ENCODE measurements around the gene CNTLN.
"Not testable (repeated sequence)": the region's sequence is repeated elsewhere in the genome, so short reads cannot be mapped to it uniquely, and the experiment has no call there.

Gene CNTLN

DNA sequence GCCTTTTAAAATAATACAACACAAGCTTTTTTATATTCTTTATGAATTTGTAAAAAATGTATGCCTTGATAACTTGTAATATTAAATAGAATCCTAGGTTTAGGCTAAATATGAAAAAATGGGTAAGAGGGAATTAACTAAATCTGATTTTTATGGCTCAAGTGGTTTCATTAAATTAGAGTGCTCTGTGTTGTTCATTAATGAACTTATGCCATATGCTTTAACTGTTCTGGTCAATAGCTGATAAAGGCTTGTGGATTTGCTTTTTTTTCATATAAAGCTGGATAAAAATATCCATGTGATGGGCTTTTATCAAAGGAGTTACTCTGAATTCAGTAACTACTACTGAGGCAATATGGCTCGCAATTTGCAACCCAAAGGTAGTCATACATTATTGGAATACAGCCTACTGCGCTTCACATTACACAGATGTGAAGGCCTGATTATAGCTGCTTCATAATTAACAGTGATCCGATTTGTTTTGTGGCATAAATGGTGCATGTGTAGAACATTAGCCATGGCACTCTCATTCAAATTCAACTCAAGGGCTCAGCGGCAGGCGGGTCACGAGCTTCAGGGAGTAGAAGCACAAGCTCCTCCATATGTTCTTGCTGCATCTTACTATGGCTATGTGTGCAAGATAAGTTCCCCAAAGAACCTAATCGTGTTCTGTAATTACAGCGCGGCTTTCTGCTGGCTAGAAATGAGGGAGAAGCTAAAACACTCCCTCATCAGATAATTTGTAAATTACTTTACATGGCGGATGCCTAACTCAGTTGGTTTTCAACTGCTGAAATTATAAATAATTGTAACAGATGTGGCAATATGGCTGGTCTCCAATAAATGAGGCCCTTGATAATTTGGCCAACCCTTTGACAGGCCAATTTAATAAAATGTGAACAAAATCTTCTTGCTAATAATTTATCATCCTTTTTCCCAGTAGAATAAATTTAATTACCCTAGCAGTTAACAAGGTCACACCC, 188.3 kb downstream of the CNTLN start:
- ATAC-seq, result no peak

DNA sequence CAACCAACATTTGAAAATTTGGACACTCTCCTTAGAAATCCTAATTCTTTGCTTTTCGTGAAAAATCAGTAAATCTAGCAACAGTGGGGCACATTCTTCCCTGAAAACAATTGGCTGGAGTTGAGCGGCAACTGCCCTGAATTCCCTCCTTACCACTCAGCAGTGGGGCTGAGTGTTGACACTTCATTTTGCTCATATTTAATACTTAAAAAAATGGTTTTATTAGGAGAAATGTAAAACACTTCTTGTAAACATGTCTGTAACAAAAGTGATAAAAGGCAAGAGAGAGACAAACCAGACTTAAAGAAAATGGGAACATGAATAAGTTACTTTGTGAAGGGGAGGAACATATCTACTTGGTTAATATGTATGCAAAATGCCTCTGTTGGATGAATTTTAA, 193.5 kb downstream of the CNTLN start:
- ATAC-seq, result no peak

DNA sequence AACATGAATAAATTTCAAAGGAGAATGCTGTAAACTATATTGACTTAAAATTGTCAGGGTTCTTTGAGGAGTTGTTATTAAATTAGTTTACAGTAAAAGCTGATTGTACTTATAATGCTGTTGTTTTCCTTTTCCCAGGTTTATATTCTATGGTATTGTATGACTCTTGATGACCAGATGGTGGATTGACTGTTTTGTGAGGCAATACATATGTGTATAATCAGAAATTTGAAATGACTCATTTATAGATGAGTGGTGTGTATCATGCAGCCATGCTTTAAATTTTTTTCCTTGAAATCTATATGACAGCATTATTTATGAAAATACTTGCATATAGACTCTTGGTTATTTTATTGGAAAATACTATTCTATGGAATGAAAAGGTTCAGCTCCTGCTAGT, 195.3 kb downstream of the CNTLN start:
- ATAC-seq, result no peak

DNA sequence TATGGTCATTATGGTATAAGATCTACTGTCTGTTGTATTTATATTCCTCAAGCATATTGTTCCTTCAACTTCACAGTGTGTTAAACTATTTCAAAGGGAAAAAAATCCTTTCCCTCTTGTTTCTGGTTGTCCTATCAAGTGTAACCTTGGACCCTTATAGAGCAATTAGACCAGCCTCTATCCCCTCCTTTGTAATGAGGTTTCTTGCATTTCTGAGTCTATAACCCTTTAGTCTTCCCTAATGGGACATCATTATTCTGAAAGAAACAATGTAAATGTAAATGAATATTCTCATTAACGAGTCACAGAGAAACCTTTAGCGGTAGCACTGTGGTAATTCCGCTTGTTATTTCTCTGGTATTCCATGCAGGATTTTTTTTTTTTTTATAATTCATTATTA, 197.3 kb downstream of the CNTLN start:
- ATAC-seq, result no peak

DNA sequence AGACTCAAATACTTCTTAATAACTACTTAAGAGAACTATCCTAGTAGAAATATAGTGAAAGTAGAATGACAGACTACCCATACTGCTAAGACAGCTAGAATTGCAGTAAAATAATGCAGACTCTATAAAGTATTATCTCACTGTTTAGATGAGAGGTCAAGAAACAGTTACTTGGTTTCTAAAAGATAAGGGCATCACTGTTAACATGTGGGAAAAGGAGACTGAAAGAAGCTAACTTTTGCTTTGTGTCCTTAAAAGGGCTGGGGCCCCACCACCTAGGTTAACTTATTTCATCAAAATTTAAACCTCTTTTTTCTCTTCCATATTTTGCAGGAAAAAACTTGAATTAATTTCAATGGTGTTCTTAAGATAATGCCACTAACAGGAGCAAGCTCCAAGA, 204.3 kb downstream of the CNTLN start:
- ATAC-seq, result no peak

DNA sequence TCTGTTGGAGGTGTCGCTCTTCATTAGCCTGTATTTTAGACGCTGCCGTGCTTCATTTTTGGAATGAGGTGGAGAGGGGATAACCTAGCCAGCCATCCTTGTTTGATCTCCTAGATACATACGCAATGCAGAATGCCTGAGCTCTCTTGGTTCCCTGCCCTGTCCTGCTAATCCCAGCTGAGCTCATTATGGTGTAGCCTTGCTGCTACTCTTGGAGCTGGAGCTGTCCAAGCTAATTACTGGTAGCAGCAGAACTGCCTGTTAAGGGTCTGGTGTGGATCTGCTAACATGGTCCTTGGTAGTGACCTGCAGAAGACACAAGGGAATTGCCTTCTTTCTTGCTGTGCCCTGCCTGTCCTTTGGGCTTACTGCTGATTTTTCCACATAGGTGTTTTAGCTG, 207.9 kb downstream of the CNTLN start:
- no peak for ATAC-seq

DNA sequence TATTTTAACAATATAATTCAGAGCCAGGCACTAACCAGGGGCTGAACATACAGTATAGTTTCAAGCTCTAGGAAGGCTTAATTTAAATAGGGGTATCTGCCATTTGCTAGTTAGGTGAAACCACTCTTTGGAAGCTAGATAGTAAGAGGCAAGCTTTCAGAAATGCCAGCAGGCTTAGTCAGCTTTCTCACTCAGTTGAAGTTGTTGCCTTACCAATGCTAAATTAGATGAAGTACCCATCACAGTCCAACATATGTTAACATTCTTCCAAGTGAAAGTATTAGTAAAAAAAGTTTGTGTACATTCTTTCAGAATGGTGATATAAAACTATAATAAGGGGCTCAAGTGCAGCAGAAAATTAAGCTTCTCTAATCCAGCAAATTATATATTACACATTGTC, 215.0 kb downstream of the CNTLN start:
- ATAC-seq, result no peak

- not testable (repeated sequence) for ATAC-seq
Measured at GRCh38 chr9:17354006-17354405, 219.2 kb downstream of the CNTLN start.

DNA sequence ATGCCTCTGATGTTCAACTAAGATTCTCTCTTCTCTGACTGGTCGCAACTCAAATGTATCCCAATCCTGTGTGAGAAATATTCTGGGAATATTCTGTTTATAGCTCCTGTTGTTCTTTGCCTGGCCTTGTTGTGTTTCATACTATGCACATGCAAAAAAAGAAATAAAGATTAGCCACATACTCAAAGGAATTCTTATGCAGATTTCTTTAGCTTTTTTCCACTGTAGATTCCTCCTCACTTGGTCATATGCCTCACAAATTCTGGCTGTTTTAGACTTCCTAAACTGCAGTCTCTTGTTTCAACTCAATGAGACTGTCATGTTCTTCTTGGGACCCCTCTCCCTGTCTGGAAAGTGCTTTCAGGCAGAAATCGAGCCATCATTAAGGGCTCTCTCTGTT, 226.5 kb downstream of the CNTLN start:
- no peak for ATAC-seq

DNA sequence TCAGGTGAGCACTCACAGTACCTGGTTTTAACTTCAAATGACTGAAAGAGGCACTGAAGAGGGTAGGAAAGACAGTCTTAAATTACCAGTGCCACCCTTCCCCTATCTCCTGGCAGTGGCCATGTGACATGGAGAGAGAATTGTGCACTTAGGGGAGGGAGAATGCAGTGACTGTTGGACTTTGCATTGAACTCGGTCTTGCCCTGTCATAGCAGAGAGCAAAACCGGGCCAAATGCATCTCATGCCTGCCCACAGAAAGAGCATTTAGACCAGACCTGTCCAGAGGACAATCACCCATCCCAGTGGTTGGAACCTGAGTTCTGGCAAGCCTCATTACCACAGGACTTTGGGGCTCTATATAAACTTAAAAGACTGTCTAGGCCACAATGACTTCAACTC, 232.2 kb downstream of the CNTLN start:
- no peak for ATAC-seq

DNA sequence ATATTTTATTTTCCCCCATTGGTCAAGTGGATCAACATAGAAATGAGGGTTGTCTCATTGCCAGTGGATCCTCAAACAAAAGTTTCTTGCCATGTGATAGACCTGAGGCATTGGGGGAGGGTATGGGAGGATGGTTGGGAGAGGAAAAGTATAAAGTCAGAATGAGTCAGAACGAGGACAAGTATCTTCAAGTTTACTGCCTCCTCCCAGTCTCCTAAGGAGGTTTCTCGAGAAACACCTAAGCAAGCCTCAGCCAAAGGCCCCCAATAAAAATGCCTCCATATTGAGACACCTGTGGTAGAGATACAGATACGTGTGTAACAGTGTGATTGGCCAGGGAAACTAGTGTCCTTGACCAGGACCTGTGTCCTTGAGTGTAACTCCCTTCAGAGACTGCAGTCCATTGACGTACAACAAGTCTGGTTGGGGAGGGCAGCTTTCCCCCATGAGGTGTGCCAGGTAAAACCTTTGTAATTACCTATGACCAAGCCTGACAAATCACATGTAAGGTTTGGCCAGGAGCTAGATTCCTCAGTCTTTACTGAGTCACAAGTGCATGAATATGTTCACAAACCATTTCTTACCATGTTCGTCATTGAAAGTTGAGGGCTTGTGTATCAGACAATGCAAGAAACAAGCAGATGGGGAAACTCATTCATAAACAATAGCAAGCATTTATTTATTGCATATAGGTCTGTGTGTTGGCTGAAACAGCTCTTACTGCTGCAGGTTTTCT, 245.5 kb downstream of the CNTLN start:
- no peak for ATAC-seq

- no peak for ATAC-seq
Measured at GRCh38 chr9:17387565-17387964, 252.7 kb downstream of the CNTLN start.

GRCh38 chr9:17389026-17389425, 254.2 kb downstream of the CNTLN start:
- ATAC-seq, result no peak

DNA sequence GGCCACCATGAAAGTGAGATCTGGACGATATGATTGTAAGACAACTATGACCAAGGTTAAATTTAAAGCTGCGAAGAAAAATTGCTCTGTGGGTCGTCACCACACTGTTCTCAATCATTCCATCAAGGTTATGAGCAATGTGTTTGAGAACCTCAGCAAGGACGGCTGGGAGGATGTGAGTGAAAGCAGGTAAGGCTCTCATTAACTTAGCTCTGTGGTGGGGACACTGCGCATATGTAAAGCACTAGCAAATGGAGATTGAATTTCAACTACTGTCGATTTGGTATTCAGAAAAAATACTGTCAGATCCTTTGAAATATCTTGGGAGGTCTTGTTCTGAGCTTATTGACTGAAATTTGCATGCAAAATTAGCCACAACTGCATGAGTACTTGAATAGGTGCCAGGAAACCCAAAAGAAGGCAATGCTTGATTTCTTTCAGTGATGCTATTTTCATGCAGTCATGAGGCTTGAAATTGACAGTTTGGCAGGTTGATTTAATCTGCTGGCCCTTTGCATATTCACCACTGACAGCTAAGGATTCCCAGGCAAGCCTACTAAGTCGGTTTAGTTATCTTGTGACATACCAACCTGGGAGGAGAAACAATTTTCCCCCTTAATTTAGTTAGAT, 260.2 kb downstream of the CNTLN start:
- ATAC-seq, result no peak

DNA sequence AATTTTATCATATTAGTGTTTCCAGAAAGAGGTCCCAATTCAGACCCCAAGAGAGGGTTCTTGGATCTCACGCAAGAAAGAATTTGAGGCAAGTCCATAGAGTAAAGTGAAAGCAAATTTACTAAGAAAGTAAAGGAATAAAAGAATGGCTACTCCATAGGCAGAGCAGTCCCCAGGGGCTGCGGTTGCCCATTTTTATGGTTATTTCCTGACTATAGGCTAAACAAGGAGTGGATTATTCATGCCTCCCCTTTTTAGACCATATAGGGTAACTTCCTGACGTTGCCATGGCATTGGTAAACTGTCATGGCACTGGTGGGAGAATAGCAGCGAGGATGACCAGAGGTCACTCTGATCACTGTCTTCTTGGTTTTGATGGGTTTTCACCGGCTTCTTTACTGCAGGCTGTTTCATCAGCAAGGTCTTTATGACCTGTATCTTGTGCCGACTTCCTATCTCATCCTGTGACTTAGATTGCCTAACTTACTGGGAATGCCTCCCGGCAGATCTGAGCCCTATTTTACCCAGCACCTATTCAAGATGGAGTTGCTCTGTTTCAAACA, 262.4 kb downstream of the CNTLN start:
- not testable (repeated sequence) for ATAC-seq

GRCh38 chr9:17398350-17398749, 263.5 kb downstream of the CNTLN start:
- ATAC-seq, result no peak

GRCh38 chr9:17401858-17402257, 267.0 kb downstream of the CNTLN start:
- ATAC-seq, result no peak

DNA sequence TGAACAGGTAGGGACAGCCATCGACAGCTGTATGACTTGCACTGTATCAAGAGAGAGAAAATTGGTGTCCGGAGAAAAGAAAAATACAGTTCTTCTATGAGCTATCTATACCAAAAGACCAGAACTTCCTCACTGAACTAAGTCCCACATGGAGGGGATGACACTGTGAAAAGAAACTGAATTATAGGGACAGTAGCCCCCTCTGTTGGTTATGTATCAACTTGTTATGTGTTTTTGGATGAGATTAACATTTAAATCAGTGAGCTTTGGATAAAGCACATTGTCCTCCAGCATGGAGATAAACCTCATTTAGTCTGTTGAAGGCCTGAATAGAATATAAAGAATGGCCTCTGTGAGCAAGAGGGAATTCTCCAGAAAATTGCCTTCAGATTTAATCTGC, 267.5 kb downstream of the CNTLN start:
- no peak for ATAC-seq

GRCh38 chr9:17403539-17403938, 268.7 kb downstream of the CNTLN start:
- ATAC-seq, result no peak

GRCh38 chr9:17414986-17415385, 280.1 kb downstream of the CNTLN start:
- ATAC-seq, result no peak

GRCh38 chr9:17422994-17423680, 288.3 kb downstream of the CNTLN start:
- ATAC-seq, result no peak

GRCh38 chr9:17423681-17424011, 288.8 kb downstream of the CNTLN start:
- ATAC-seq, result no peak

GRCh38 chr9:17425384-17425783, 290.5 kb downstream of the CNTLN start:
- ATAC-seq, result no peak

All from activated CD4-positive, CD25-positive, alpha-beta regulatory T cell treated with anti-CD3 and anti-CD28 coated beads, Interleukin-2, amount 50 U/mL, for 24 hours (primary cell).